ENCODE data around the gene PGAM2. TPM values are rescaled to one million over a fixed set of nuclear protein-coding genes. Genes with fewer than 3 reads are reported as not detected.

PGAM2 gene
- total RNA-seq, 2 experiments from 2014 or later: 1.3 to 1.8 TPM

- POLR2A ChIA-PET: interaction anchor here (1.6 to 2.1 kb wide), 5 partner anchors 8 to 410 kb away, joined by 3 to 16 read pairs (median 11); partner anchors contain the start of genes DBNL and NUDCD3
- Histone ChIP-seq H3K36me3 (ENCODE audit: insufficient read depth, low read length) (peaks cover 57% of the 10 kb centered on the region), H3K4me3 (ENCODE audit: low read length) (no peak overlapping the region), H3K27ac (ENCODE audit: low read depth in 1 of 2, low read length in 2 of 2) (no peak overlapping the region), H3K9me3 (ENCODE audit: control insufficient read depth in 1 of 2, insufficient read depth in 1 of 2, low read length in 2 of 2) (no peaks in the 10 kb centered on the region), H3K27me3 (ENCODE audit: control insufficient read depth in 1 of 2, insufficient read depth in 2 of 2, low read length in 2 of 2) (no peaks in the 10 kb centered on the region), H3K4me1 (ENCODE audit: insufficient read depth, low read length) (peaks cover 28% of the 10 kb centered on the region)
- Mint-ChIP-seq H3K27ac (peak overlapping the region; percentile 30), H3K4me3 (peak overlapping the region; percentile 34), H3K4me1 (ENCODE audit: low read depth) (peaks cover 33% of the 10 kb centered on the region), H3K36me3 (ENCODE audit: low read depth) (peaks cover 56% of the 10 kb centered on the region), H3K27me3 (no peaks in the 10 kb centered on the region), H3K9me3 (no peaks in the 10 kb centered on the region)
- intact Hi-C loops (cut with DNase I, micrococcal nuclease): loop anchor here (5.0 kb wide), 2 partner anchors 33 to 153 kb away; partner anchors contain the start of gene UBE2D4 (in 1 of the 2)
- no peak for TF ChIP-seq CTCF (IDR thresholded peaks at IDR 0.05)
- CTCF ChIA-PET: no interaction called here
- ATAC-seq (ENCODE audit: poor library complexity) (no peak), DNase-seq (no peak)
Measured at GRCh38 chr7:44080118-44080517, 14.8 kb upstream of the PGAM2 start.

GRCh38 chr7:44079331-44080021, 14.1 kb upstream of the PGAM2 start:
- intact Hi-C loops (cut with DNase I, micrococcal nuclease): loop anchor here (5.0 kb wide), 2 partner anchors 32 to 152 kb away; partner anchors contain the start of gene UBE2D4 (in 1 of the 2)
- H3K27me3 ChIP-seq (ENCODE audit: control insufficient read depth in 1 of 2, insufficient read depth in 2 of 2, low read length in 2 of 2): no peaks in the 10 kb centered on the region
- no peaks in the 10 kb centered on the region for H3K9me3 ChIP-seq (ENCODE audit: control insufficient read depth in 1 of 2, insufficient read depth in 1 of 2, low read length in 2 of 2)
- Mint-ChIP-seq H3K27me3 (no peaks in the 10 kb centered on the region), H3K4me3 (no peak overlapping the region), H3K36me3 (ENCODE audit: low read depth) (peaks cover 62% of the 10 kb centered on the region), H3K4me1 (ENCODE audit: low read depth) (peaks cover 33% of the 10 kb centered on the region), H3K27ac (peak overlapping the region; percentile 30), H3K9me3 (no peaks in the 10 kb centered on the region)
- DNase-seq (no peak), ATAC-seq (ENCODE audit: poor library complexity) (no peak)
- no peak overlapping the region for H3K4me3 ChIP-seq (ENCODE audit: low read length)
- POLR2A ChIA-PET: no interaction called here
- CTCF ChIA-PET: no interaction called here
- H3K36me3 ChIP-seq (ENCODE audit: insufficient read depth, low read length): peaks cover 57% of the 10 kb centered on the region
- no peak for TF ChIP-seq CTCF (IDR thresholded peaks at IDR 0.05)
- H3K27ac ChIP-seq (ENCODE audit: low read depth in 1 of 2, low read length in 2 of 2): no peak overlapping the region
- H3K4me1 ChIP-seq (ENCODE audit: insufficient read depth, low read length): peaks cover 28% of the 10 kb centered on the region

DNA sequence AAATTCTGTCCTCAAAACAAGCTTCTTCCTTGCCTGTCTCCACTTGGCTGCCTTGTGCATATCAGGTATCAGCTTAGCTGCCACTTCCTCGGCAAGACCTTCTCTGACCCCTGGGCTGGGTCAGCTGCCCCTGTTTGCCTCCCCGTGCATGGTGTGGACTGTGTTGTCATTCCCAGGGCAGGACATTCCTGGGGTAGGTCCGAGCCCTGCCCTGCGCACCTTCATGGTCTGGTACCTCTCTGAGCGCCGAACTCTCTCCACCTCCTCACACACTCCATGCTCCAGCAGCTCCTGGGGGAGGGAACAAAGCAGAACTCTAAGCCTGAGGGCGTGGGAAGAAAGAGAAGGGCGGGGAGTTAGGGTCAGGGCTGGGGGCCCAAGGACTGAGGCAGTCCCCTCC, 13.2 kb upstream of the PGAM2 start:
- TF ChIP-seq CTCF (IDR thresholded peaks at IDR 0.05): no peak
- Histone ChIP-seq H3K4me1 (ENCODE audit: insufficient read depth, low read length) (peaks cover 36% of the 10 kb centered on the region), H3K9me3 (ENCODE audit: control insufficient read depth in 1 of 2, insufficient read depth in 1 of 2, low read length in 2 of 2) (no peaks in the 10 kb centered on the region), H3K36me3 (ENCODE audit: insufficient read depth, low read length) (peaks cover 67% of the 10 kb centered on the region), H3K27ac (ENCODE audit: low read depth in 1 of 2, low read length in 2 of 2) (no peak overlapping the region), H3K27me3 (ENCODE audit: control insufficient read depth in 1 of 2, insufficient read depth in 2 of 2, low read length in 2 of 2) (no peaks in the 10 kb centered on the region), H3K4me3 (ENCODE audit: low read length) (no peak overlapping the region)
- ATAC-seq (ENCODE audit: poor library complexity) (no peak), DNase-seq (peak in 1 of 14 experiments; percentile 6)
- Mint-ChIP-seq H3K27ac (no peak overlapping the region), H3K9me3 (no peaks in the 10 kb centered on the region), H3K36me3 (ENCODE audit: low read depth) (peaks cover 67% of the 10 kb centered on the region), H3K4me1 (ENCODE audit: low read depth) (peaks cover 26% of the 10 kb centered on the region), H3K4me3 (no peak overlapping the region), H3K27me3 (no peaks in the 10 kb centered on the region)
- POLR2A ChIA-PET: interaction anchor here (0.7 kb wide), 1 partner anchor 35 kb away, joined by 3 read pairs; the partner anchor contains the start of gene DBNL
- CTCF ChIA-PET: no interaction called here
- intact Hi-C loops (cut with DNase I, micrococcal nuclease): no loop called here
